Fibroblast of gingiva (primary cell): ENCODE results near the gene ATF1.
"Not testable (repeated sequence)": the region's sequence is repeated elsewhere in the genome, so short reads cannot be mapped to it uniquely, and the experiment has no call there.

Experiments
- DNase-seq: peaks from one replicate; pipeline ENCODE4 v3.0.0-alpha.2; 2011; ENCODE audit warnings: low read depth

Gene ATF1

GRCh38 chr12:50862316-50862715 lies 98.4 kb downstream of the ATF1 start:
- peak; percentile 60 for DNase-seq

GRCh38 chr12:50865266-50865665 lies 101.4 kb downstream of the ATF1 start:
- no peak for DNase-seq

- DNase-seq: not testable (repeated sequence)
Measured at GRCh38 chr12:50868881-50869280, 105.0 kb downstream of the ATF1 start.
